Pancreas (tissue), 10 donors: Measurements from ENCODE around the gene SLC16A3. TPM values are rescaled to one million over a fixed set of nuclear protein-coding genes. Genes with fewer than 3 reads are reported as not detected.

Source experiments
- ATAC-seq, 4 donors: fragments of 200-7000 bp; cut with Tn5 transposase; one replicate each; pipeline versions ENCODE4 v1.8.0 to v1.9.1; 2020; ENCODE audit warnings: mild to moderate bottlenecking in 4 of 4, moderate library complexity in 4 of 4
- DNase-seq, 6 donors: peaks; one replicate each; pipeline ENCODE4 v3.0.0-alpha.2; 2020
- FAIRE-seq: peaks from 2 replicates; lab custom pipeline; 2012; peaks lifted over from hg19 to GRCh38; lab: Jason Lieb, UNC
- H3K27ac ChIP-seq, 4 donors: fragments of 200-600 bp; sonication (generic); 1 replicate in 3 of 4; 2 replicates in 1 of 4; pipeline versions ENCODE4 v1.5.0 to v1.8.0; 2020
- H3K27me3 ChIP-seq, 4 donors: fragments of 200-600 bp; one replicate each; pipeline ENCODE4 v1.8.0; 2021
- H3K36me3 ChIP-seq, 3 donors: fragments of 200-600 bp; sonication (generic) in 1 of 3; one replicate each; pipeline versions ENCODE4 v1.5.0 to v1.8.0; 2020 to 2021
- H3K4me1 ChIP-seq, 3 donors: fragments of 200-600 bp; one replicate each; pipeline ENCODE4 v1.8.0; 2021
- H3K4me3 ChIP-seq, 4 donors: fragments of 200-600 bp; sonication (generic) in 2 of 4; one replicate each; pipeline versions ENCODE4 v1.5.0 to v1.8.0; 2020 to 2021
- H3K9me3 ChIP-seq, 4 donors: fragments of 200-600 bp; one replicate each; pipeline ENCODE4 v1.8.0; 2021
- CTCF ChIP-seq, 4 donors: fragments of 200-600 bp; sonication (generic) in 3 of 4; IDR thresholded peaks; one replicate each; pipeline versions ENCODE4 v1.5.0 to v1.8.0; 2021; ENCODE audit warnings: antibody characterized with exemption in 4 of 4
- WGBS, 2 donors: extraction: QIAGEN DNeasy Blood & Tissue Kit; methylation state at CpG; one replicate each; pipeline ENCODE4 v1.1.7; 2013; 5-methylcytosine and 5-hydroxymethylcytosine counted together
- intact Hi-C, 3 donors: fragments of 100-400 bp; cut with DNase I; formaldehyde crosslinking; loops; one replicate each; pipeline versions ENCODE4 v1.11.1 to v1.14.2; 2022
- polyA plus RNA-seq, 2 donors: library from polyadenylated mRNA; stranded (reverse); fragments of 200-250 nt; gene quantifications; one replicate each; pipeline ENCODE4 v1.2.3, GENCODE V29; 2013
- total RNA-seq, 6 donors: library from RNA; stranded (reverse); fragmentation: NEBNext Ultra II Directional in 4 of 6; extraction: Animal tissue kit (Norgen Biotek cat#: 25700) in 4 of 6; gene quantifications; one replicate each; pipeline versions ENCODE4 v1.2.1 to v1.2.4, GENCODE V29; 2021 to 2023
- donor health status: healthy with polysubstance abuse.
- donor health status: DM: no; HTN: no; CAD: no; lungs with moderate emphysema.
- donor health status: DM: no; HTN: no; CAD: no.
- donor health status: control.
- donor health status: control.
- donor health status: Bipolar disorder and iron deficiency.
- donor health status: DM: yes; HTN: yes; CAD: no.
- donor health status: DM: no; HTN: no; CAD: no.
- donor health status: DM: no; HTN: no; CAD: no.
- donor health status: DM: yes; HTN: yes; CAD: no.

Gene SLC16A3
- total and polyA plus RNA-seq, 8 donors: 1.2 to 22.8 (median 3.7) TPM

- WGBS, 2 donors: 1% methylated on average over 111 to 116 of the region's 116 CpGs
- Histone ChIP-seq H3K36me3 (no peaks in the 10 kb centered on the region), H3K4me1 (peaks cover 11 to 26% (median 13%) of the 10 kb centered on the region in 3 donors), H3K4me3 (peak within 1 kb of the TSS; percentile 75 to 97 (median 76)), H3K27ac (peak within 1 kb of the TSS; percentile 47 to 77 (median 65)), H3K9me3 (no peaks in the 10 kb centered on the region), H3K27me3 (no peaks in the 10 kb centered on the region)
- no peak for TF ChIP-seq CTCF (IDR thresholded peaks at IDR 0.05)
- intact Hi-C loops: no loop called here
- ATAC-seq (peak; percentile 73 to 92 (median 86)), FAIRE-seq (no peak), DNase-seq (peak; percentile 73 to 95 (median 88))
These were observed 16.3 kb upstream of the SLC16A3 start, which contains the start of gene CCDC57 for GRCh38 chr17:82212331-82213250. Gene CCDC57, minus strand, starts transcription at chr17:82212842. Its CDS starts 10,898 bp downstream, at chr17:82201944.

GRCh38 chr17:82213251-82214011 is 15.4 kb upstream of the SLC16A3 start:
- no peak for TF ChIP-seq CTCF (IDR thresholded peaks at IDR 0.05)
- peak in 3 of 4 donors; percentile 5 to 29 (median 12) for ATAC-seq
- H3K4me1 ChIP-seq: peaks cover 11 to 26% (median 13%) of the 10 kb centered on the region in 3 donors
- FAIRE-seq: no peak
- H3K36me3 ChIP-seq: no peaks in the 10 kb centered on the region
- peak overlapping the region; percentile 47 to 77 (median 65) for H3K27ac ChIP-seq
- H3K4me3 ChIP-seq: peak overlapping the region; percentile 75 to 97 (median 76)
- intact Hi-C loops: no loop called here
- H3K9me3 ChIP-seq: no peaks in the 10 kb centered on the region
- WGBS, 2 donors: 8 to 10% methylated on average over 29 to 37 of the region's 37 CpGs
- peak in 3 of 6 donors; percentile 43 to 59 (median 52) for DNase-seq
- no peaks in the 10 kb centered on the region for H3K27me3 ChIP-seq

- peaks cover 11 to 26% (median 13%) of the 10 kb centered on the region in 3 donors for H3K4me1 ChIP-seq
- FAIRE-seq (no peak), DNase-seq (peak in 2 of 6 donors; percentile 19 to 62), ATAC-seq (no peak)
- no peak for TF ChIP-seq CTCF (IDR thresholded peaks at IDR 0.05)
- intact Hi-C loops: no loop called here
- 87 to 90% methylated on average over 11 of the region's 11 CpGs for WGBS, 2 donors
- H3K4me3 ChIP-seq: no peak overlapping the region
- H3K9me3 ChIP-seq: no peaks in the 10 kb centered on the region
- H3K27ac ChIP-seq: no peak overlapping the region
- H3K36me3 ChIP-seq: no peaks in the 10 kb centered on the region
- no peaks in the 10 kb centered on the region for H3K27me3 ChIP-seq
These were observed 14.7 kb upstream of the SLC16A3 start for GRCh38 chr17:82214012-82214628.

GRCh38 chr17:82215095-82215971 is 13.5 kb upstream of the SLC16A3 start:
- Histone ChIP-seq H3K9me3 (no peaks in the 10 kb centered on the region), H3K36me3 (no peaks in the 10 kb centered on the region), H3K27ac (peak overlapping the region in 2 of 4 donors; percentile 82 to 84), H3K4me3 (no peak overlapping the region), H3K27me3 (no peaks in the 10 kb centered on the region), H3K4me1 (peaks cover 11 to 26% (median 13%) of the 10 kb centered on the region in 3 donors)
- intact Hi-C loops: no loop called here
- FAIRE-seq: no peak
- WGBS, 2 donors: 76 to 77% methylated on average over 23 to 25 of the region's 25 CpGs
- no peak for TF ChIP-seq CTCF (IDR thresholded peaks at IDR 0.05)
- DNase-seq: peak in 3 of 6 donors; percentile 29 to 74 (median 57)
- ATAC-seq: no peak
